ENCODE results near the gene ZKSCAN3.

GRCh38 chr6:28356666-28357020 is 6.9 kb downstream of the ZKSCAN3 start:
- TF ChIP-seq POLR2AphosphoS5 (IDR thresholded peaks at IDR 0.05) (no peak), POLR2A (IDR thresholded peaks at IDR 0.05) (no peak)
- TF ChIP-seq, protein P1, sequence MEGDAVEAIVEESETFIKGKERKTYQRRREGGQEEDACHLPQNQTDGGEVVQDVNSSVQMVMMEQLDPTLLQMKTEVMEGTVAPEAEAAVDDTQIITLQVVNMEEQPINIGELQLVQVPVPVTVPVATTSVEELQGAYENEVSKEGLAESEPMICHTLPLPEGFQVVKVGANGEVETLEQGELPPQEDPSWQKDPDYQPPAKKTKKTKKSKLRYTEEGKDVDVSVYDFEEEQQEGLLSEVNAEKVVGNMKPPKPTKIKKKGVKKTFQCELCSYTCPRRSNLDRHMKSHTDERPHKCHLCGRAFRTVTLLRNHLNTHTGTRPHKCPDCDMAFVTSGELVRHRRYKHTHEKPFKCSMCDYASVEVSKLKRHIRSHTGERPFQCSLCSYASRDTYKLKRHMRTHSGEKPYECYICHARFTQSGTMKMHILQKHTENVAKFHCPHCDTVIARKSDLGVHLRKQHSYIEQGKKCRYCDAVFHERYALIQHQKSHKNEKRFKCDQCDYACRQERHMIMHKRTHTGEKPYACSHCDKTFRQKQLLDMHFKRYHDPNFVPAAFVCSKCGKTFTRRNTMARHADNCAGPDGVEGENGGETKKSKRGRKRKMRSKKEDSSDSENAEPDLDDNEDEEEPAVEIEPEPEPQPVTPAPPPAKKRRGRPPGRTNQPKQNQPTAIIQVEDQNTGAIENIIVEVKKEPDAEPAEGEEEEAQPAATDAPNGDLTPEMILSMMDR (IDR thresholded peaks at IDR 0.05), result no peak

All from suprapubic skin (tissue), 4 donors.